Lower lobe of right lung (tissue), 2 donors: ENCODE results near the gene KIRREL3. TPM values are rescaled to one million over a fixed set of nuclear protein-coding genes. Genes with fewer than 3 reads are reported as not detected.
A peak's percentile ranks its signal among the peaks of the same experiment; 100 is the strongest.

ENCODE experiments used
- ATAC-seq, 2 donors: fragments of 200-7000 bp; cut with Tn5 transposase; one replicate each; pipeline ENCODE4 v1.9.1; 2020 to 2022; ENCODE audit warnings: mild to moderate bottlenecking in 2 of 2, moderate library complexity in 2 of 2
- DNase-seq: peaks from one replicate; pipeline ENCODE4 v3.0.0-alpha.2; 2020
- H3K27ac ChIP-seq: fragments of 200-600 bp; one replicate; pipeline ENCODE4 v1.8.0; 2022
- H3K27me3 ChIP-seq: fragments of 200-600 bp; one replicate; pipeline ENCODE4 v1.8.0; 2022; ENCODE audit warnings: low read depth
- H3K36me3 ChIP-seq: fragments of 200-600 bp; one replicate; pipeline ENCODE4 v1.8.0; 2022; ENCODE audit warnings: mild to moderate bottlenecking
- H3K4me1 ChIP-seq: fragments of 200-600 bp; one replicate; pipeline ENCODE4 v1.8.0; 2022
- H3K4me3 ChIP-seq: fragments of 200-600 bp; one replicate; pipeline ENCODE4 v1.8.0; 2022; ENCODE audit warnings: mild to moderate bottlenecking
- H3K9me3 ChIP-seq: fragments of 200-600 bp; one replicate; pipeline ENCODE4 v1.8.0; 2022
- CTCF ChIP-seq: fragments of 200-600 bp; IDR thresholded peaks from one replicate; pipeline ENCODE4 v1.8.0; 2022; ENCODE audit warnings: antibody characterized with exemption, mild to moderate bottlenecking
- intact Hi-C: fragments of 100-400 bp; cut with DNase I; formaldehyde crosslinking; loops from one replicate; pipeline ENCODE4 v1.11.0; 2022
- total RNA-seq: library from RNA; stranded (reverse); fragmentation: NEBNext Ultra II Directional; extraction: Animal tissue kit (Norgen Biotek cat#: 25700); gene quantifications from one replicate; pipeline ENCODE4 v1.2.1, GENCODE V29; 2021
- donor health status: DM: no; HTN: yes; CAD: no; lungs with severe emphysema.

The KIRREL3 gene
- total RNA-seq, 1 donor from 2014 or later: 0.15 TPM

- DNase-seq: no peak
- peaks cover 10% of the 10 kb centered on the region for H3K27me3 ChIP-seq
- H3K36me3 ChIP-seq: no peaks in the 10 kb centered on the region
- intact Hi-C loops: no loop called here
- no peaks in the 10 kb centered on the region for H3K9me3 ChIP-seq
- H3K4me1 ChIP-seq: no peaks in the 10 kb centered on the region
- ATAC-seq: no peak
- no peak overlapping the region for H3K27ac ChIP-seq
- no peak for TF ChIP-seq CTCF
- no peak overlapping the region for H3K4me3 ChIP-seq
These were observed 13.0 kb upstream of the KIRREL3 start for GRCh38 chr11:127013550-127013949.

GRCh38 chr11:127006311-127006710, 5.7 kb upstream of the KIRREL3 start:
- intact Hi-C loops: no loop called here
- DNase-seq: no peak
- no peak for TF ChIP-seq CTCF
- no peak overlapping the region for H3K27ac ChIP-seq
- no peak for ATAC-seq
- H3K27me3 ChIP-seq: peaks cover 57% of the 10 kb centered on the region
- peaks cover 5% of the 10 kb centered on the region for H3K4me1 ChIP-seq
- no peak overlapping the region for H3K4me3 ChIP-seq
- no peaks in the 10 kb centered on the region for H3K9me3 ChIP-seq
- H3K36me3 ChIP-seq: no peaks in the 10 kb centered on the region

- Histone ChIP-seq H3K4me3 (no peak overlapping the region), H3K9me3 (no peaks in the 10 kb centered on the region), H3K27ac (no peak overlapping the region), H3K27me3 (peaks cover 73% of the 10 kb centered on the region), H3K4me1 (peaks cover 9% of the 10 kb centered on the region), H3K36me3 (no peaks in the 10 kb centered on the region)
- peak; percentile 20 for TF ChIP-seq CTCF
- peak; percentile 48 to 57 for ATAC-seq
- DNase-seq: no peak
- intact Hi-C loops: no loop called here
These were observed 2.9 kb upstream of the KIRREL3 start for GRCh38 chr11:127003260-127003981.

- DNase-seq (no peak), ATAC-seq (no peak)
- Histone ChIP-seq H3K27me3 (peaks cover 74% of the 10 kb centered on the region), H3K9me3 (no peaks in the 10 kb centered on the region), H3K4me3 (no peak overlapping the region), H3K27ac (no peak overlapping the region), H3K4me1 (peaks cover 9% of the 10 kb centered on the region), H3K36me3 (no peaks in the 10 kb centered on the region)
- TF ChIP-seq CTCF: no peak
- intact Hi-C loops: no loop called here
These were observed 2.2 kb upstream of the KIRREL3 start for GRCh38 chr11:127002669-127003259.

- peaks cover 9% of the 10 kb centered on the region for H3K4me1 ChIP-seq
- H3K36me3 ChIP-seq: no peaks in the 10 kb centered on the region
- H3K27me3 ChIP-seq: peaks cover 87% of the 10 kb centered on the region
- no peaks in the 10 kb centered on the region for H3K9me3 ChIP-seq
- intact Hi-C loops: no loop called here
- DNase-seq (no peak), ATAC-seq (no peak)
- no peak for TF ChIP-seq CTCF
- no peak overlapping the region for H3K27ac ChIP-seq
- peak overlapping the region; percentile 43 for H3K4me3 ChIP-seq
These were observed 411 bp upstream of the KIRREL3 start for GRCh38 chr11:127000981-127001380.
